Measurements from ENCODE around the gene GNAI3.

Gene GNAI3

GRCh38 chr1:109625176-109625575, 76.8 kb downstream of the GNAI3 start:
- DNase-seq, result no peak

GRCh38 chr1:109625601-109626560, 77.5 kb downstream of the GNAI3 start:
- DNase-seq, result no peak

- no peak for DNase-seq
Measured at GRCh38 chr1:109626682-109627408, 78.4 kb downstream of the GNAI3 start.

GRCh38 chr1:109627692-109628399, 79.4 kb downstream of the GNAI3 start:
- DNase-seq, result no peak

- DNase-seq, result no peak
Measured at GRCh38 chr1:109628540-109629321, 80.3 kb downstream of the GNAI3 start.

DNA sequence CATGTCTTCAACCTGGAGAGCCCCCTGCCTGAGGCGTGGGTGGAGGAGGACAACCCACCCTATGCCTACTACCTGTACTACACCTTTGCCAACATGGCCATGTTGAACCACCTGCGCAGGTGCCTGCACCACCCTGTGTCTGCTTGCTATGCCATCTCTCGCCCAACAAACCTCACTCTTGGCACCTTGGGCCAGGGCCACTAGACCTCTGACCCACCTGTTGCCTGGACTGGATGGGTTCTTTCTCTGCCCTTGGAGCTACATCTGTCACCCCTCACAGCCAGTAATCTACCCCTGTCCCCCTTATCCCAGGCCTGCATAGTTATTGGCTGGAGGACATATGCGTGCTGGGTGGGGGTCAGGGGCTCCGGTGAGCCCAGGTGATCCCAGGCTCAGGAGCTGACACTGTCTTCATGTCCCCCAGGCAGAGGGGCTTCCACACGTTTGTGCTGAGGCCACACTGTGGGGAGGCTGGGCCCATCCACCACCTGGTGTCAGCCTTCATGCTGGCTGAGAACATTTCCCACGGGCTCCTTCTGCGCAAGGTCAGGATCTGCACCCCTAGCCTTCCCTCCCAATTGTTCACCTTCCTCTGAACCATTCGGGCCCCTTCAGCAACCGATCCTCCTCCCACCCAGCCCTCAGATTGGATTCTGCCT, 81.1 kb downstream of the GNAI3 start:
- no peak for DNase-seq

DNA sequence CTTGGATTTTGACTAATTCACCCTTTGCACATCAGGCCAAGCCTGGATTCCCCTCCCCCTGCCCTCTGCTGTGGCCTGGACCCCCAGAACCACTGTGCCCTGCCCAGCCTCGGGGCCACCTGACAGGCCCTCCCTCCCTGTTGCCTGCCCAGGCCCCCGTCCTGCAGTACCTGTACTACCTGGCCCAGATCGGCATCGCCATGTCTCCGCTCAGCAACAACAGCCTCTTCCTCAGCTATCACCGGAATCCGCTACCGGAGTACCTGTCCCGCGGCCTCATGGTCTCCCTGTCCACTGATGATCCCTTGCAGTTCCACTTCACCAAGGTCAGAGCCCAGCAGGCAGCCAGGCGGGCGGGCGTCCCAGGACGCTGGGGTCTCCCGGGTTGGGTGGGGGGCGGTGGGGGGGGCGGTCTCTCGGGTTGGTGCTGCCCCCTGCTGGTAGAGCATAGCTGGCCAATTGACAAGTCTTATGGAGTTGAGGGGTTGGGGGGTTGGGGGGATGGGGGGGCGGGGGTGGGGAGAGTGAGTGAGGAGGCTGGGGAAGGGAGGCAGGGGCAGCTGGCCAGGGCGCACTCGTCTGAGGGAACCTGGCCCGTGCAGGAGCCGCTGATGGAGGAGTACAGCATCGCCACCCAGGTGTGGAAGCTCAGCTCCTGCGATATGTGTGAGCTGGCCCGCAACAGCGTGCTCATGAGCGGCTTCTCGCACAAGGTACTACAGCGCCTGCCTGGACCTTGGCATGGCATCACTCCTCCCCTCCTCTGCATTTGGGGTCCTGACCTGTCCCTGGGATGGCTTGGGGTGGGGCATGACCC, 81.9 kb downstream of the GNAI3 start:
- peak; percentile 55 to 56 for DNase-seq

DNA sequence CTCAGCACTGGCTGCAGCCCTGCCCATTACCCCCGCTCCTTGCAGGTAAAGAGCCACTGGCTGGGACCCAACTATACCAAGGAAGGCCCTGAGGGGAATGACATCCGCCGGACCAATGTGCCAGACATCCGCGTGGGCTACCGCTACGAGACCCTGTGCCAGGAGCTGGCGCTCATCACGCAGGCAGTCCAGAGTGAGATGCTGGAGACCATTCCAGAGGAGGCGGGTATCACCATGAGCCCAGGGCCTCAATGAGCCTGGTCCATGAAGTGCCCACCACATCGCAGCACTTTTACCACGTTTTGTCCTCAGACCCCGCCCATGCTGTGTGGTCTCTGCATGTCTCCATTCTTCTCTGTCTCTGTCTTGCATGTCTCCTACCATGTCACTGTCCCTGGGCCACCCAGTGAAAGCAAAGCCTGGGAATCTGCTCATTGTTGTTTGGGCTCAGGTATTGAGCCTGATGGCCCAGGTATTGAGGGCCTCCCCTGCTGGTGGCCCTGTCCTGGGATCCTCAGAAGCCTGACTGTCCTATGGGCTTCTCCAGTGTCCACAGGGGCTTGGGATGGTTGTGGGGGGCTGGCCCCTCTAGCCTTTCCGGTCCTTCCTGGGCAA, 82.6 kb downstream of the GNAI3 start:
- DNase-seq, result no peak

- no peak for DNase-seq
Measured at GRCh38 chr1:109631513-109632505, 83.4 kb downstream of the GNAI3 start.

DNA sequence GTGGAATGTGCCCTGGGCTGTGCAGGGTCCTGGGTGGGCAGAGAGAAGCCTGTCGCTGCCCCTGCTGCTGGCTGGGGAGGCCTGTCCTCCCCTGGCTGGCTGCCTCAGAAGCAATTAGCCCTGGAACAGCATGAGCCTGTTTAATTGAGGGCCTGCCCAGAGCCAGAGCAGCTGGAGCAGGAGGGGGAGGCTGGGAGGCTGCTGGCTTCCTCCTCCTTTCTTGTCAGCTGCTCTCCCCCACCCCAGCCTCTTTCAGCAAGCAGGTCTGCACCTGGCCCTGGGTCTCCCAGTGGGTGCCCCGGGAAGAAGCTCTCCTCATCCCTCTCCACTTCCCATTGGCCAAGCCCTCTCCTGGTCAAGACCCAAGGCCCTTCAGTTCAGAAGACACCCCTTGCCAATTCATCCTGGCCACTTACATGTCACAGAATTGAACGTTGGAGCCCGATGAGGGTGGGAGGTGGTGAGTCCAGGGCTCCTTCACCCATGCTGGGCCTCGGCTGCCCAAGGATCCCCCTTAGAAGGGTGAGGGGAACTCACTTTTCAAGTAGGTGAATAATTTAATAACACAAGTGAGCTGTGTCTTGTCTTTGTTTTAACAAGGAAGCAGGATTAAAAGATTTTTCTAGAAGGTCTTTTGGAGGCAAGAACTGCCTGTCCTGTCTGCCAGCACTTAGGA, 84.4 kb downstream of the GNAI3 start:
- no peak for DNase-seq

DNA sequence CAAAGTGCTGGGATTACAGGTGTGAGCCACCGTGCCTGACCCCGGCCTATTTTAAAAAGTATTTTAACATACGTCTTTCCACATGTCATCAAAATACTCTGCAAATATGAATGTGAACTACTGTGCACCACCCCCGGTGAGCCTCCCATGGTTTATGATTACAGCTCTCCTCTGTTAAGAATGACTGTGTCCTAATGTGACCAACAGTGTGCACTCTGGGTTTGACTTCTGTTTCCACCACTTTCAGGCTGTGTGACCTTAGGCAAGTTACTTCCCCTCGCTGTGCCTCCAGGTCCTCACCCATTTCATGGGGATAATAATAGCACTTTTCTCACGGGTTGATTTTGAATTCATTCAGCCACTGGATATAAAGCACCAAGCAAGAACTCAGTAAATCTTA, 85.9 kb downstream of the GNAI3 start:
- peak in 1 of 2 experiments; percentile 23 for DNase-seq

- peak in 1 of 2 experiments; percentile 26 for DNase-seq
Measured at GRCh38 chr1:109634771-109635750, 86.6 kb downstream of the GNAI3 start.

DNA sequence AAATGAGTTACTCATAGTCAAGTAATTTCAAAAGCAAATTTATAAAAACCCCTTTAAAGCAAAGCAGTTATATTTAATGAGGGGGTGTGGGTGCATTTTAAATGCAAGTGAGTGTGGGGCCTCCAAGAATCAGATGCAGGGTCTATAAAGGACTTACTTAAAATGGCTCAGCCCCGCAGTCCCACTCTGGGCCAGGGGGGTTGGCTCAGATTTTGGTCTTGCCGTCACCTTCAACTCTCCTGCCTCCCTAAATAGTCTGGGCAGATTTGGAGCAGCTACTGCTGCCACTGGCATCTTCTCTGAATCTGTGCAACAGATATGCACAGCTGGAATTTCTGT, 87.4 kb downstream of the GNAI3 start:
- no peak for DNase-seq

- no peak for DNase-seq
Measured at GRCh38 chr1:109636201-109636952, 88.0 kb downstream of the GNAI3 start.

- DNase-seq, result no peak
Measured at GRCh38 chr1:109637446-109637845, 89.0 kb downstream of the GNAI3 start.

GRCh38 chr1:109639063-109639840, 90.8 kb downstream of the GNAI3 start:
- no peak for DNase-seq
